Measurements from ENCODE around the gene JAKMIP1.

Gene JAKMIP1

GRCh38 chr4:6114601-6115000 is 85.7 kb downstream of the JAKMIP1 start:
- DNase-seq, result no peak

DNA sequence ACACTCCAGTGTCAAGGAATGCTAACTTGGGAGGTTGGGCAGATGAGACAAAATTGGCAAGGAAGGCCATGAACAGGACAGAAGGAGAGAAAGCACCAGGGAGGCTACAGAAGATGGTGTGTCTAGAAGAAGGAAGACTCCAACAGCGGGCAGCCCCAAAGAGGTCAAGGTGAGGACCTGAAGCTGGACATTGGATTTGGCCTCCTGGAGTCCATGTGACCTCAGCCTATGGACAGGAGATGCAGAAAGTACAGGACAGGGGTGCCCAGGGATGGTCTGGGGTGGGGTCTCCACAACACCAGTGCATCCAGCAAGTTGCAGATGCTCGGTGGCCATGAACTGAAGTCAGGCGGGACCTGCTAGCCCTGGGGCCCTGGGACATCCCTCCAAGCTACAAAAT is 86.2 kb downstream of the JAKMIP1 start:
- DNase-seq, result no peak

GRCh38 chr4:6113641-6114040 is 86.7 kb downstream of the JAKMIP1 start:
- no peak for DNase-seq

GRCh38 chr4:6112606-6113290 is 87.6 kb downstream of the JAKMIP1 start:
- DNase-seq, result no peak

DNA sequence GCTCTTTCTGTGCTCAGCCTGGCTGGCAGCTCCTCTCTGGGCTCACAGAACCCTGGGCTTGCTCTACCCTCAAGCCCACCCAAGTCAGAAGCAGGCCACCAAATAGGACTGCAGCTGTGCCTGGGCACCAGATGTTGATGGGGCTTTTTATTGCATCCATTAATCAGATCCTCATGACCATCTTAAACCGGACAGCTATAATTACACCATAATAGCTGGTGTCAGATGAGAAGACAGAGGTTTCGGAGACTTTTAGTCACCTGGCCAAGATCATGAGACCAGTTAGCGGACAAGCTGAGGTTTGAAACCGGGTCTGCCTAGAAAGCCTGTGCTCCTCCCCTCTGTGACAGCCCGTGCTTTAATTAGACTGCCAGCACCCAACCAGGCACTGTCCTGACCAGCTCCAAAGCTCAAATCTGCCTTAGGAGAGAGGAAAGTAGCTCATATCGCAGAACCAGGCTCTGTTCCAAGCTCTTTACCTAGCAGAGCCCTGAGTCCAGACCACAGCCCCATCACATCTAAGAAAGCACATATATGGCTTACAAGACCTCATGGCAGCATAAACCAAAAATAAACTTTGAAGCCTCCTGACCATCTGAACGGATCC is 88.9 kb downstream of the JAKMIP1 start:
- no peak for DNase-seq

DNA sequence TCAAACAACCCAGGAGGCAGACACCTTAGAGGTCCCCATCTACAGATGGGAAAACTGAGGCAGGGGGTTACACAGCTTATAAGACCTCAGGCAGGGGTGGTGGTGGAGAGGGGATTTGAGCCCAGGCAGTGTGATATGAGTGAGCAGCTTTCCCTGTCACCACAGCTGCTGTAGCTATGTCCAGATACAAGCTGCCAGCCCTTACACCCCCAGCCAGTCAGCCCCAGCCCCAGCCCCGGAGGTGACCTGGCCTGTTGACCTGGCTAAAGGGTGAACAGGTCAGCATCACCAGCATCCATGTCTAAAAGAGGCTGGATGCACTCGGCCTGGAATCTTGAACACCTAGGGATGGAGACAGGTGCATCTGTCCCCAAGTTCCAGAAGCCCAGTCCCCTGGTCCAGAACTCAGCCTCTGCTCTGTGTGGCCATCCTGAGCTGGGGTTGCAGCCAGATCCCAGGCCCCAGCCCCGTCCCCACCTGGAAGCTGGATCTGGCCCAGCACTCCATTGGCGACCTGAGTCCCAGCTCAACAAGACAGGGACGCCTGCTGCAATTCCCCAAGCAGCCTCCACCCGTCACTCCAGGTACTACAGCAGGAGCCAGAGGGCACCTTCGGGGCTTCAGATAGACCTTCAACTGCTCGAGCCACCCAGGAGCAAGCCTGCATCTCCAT is 89.5 kb downstream of the JAKMIP1 start:
- no peak for DNase-seq

DNA sequence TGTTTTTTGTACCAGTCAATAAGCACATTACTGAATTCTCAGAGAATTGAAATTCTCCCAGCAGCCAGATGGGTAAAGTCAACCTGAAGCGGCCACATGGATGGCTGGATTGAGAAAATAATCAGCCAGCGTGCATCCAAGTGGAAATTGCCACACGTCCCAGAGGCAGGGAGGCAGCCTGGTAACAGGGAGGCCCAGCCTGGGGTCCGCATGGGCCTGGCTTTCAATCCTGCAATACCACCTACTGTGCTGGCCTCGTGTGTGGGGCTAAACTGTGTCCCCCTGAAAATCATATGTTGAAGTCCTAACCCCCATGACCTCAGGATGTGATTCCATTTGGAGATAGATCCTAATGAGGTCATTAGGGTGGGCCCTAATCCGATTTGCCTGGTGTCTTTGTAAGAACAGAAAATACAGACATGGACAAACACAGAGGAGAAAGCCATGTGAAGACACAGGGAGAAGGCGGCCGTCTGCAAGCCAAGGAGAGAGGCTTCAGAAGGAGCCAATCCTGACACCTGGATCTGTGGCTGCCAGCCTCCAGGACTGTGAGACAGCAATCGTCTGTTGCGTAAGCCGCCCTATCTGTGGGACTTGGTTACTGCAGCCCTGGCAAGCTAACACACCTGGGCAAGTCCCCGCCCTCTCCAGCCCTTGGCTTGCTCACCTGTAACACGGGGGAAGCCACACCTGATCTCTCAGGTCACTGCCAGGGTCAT is 90.3 kb downstream of the JAKMIP1 start:
- peak; percentile 96 for DNase-seq

DNA sequence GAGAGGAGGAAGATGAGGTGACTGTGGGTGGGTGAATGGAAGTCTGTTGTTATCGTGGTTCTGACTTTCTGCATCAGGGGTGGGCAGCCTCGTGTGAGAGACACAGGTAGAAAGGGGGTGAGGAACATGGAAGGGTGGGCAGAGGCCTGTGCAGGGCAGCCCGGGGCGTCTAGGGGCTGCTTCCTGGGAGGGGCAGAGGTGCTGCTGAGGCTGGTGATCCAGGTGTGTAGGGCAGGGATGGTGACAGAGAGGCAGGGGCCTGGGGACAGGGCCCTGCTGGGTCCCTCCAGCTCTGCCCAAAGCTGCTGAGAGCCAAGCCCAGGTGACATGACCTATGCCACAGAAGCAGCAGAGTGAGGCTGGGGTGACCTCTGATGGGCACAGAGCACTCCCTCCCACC is 92.5 kb downstream of the JAKMIP1 start:
- no peak for DNase-seq

DNA sequence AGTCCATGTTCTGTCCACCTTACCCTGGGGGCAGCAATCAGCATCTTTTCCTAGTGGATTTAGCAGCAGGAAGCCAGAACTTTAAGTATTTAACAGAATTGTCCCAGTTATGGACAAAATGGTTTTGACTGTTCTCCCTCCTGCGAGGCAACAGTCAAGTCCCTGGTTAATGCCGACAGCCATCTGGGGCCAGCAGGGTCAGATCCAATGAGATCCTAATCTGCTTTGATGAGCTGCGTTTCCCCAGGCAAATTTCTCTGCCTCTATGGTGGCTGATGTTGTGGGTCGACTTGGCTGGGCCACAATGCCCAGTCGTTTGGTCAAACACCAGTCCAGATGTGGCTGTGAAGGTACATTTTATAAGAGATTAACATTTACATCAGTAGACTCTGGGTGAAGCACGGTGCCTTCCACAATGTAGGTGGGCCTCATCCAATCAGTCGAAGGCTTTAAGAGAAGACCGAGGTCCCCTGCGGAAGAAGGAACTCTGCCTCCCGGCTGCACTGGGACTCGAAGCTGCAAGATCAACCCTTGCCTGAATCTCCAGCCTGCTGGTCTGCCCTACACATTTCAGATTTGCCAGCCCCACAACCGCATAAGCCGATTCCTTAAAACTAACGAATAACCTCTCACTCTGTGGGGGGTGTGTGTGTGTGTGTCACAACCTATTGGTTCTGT is 93.1 kb downstream of the JAKMIP1 start:
- DNase-seq, result no peak

DNA sequence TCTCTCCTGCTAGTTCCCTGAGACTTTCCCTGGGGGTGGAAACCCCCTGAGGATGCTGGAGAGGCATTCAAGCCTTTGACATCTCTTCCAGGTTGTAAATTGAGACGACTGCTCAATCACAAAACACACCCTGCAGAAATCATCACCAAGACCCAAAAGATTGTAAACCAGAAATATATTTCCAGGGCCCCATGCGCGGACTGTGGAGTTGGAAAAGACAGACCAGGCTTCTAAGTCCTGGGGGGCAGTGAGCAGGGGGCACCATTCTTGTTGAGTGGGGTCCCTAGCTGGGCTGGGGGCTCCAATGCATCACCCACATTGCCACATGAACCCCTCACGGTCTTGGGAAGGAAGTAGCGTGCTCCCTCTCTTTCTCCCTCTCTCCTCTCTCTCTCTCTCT is 94.2 kb downstream of the JAKMIP1 start:
- no peak for DNase-seq

DNA sequence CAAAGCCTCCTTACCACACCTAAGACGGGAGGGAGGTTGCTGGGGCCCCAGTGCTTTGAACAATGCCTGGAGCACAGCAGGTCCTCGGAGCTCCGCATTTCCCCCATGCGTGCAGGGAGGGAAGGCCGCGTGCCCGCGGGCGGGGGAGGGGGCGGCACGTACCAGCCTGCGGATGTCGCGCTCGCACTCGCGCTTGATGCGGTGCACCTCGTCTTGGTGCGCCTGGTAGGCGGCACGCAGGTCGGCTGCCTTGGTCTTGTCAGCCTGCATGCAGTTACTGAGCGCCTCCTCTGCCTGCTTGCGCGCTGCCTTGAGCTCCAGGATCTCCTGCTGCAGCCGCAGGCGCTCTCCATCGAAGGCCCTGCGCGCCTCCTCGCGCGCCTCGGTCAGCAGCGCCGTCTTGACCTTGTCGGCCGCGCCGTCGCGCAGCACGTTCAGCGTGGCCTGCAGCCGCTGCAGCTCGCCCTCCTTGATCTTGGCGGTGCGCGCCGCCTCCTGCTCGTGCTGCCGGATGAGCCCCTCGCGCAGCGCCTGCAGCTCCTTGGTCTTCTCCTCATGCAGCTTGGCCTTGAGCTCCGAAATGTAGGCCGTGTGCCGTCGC is 94.9 kb downstream of the JAKMIP1 start:
- DNase-seq, result no peak

DNA sequence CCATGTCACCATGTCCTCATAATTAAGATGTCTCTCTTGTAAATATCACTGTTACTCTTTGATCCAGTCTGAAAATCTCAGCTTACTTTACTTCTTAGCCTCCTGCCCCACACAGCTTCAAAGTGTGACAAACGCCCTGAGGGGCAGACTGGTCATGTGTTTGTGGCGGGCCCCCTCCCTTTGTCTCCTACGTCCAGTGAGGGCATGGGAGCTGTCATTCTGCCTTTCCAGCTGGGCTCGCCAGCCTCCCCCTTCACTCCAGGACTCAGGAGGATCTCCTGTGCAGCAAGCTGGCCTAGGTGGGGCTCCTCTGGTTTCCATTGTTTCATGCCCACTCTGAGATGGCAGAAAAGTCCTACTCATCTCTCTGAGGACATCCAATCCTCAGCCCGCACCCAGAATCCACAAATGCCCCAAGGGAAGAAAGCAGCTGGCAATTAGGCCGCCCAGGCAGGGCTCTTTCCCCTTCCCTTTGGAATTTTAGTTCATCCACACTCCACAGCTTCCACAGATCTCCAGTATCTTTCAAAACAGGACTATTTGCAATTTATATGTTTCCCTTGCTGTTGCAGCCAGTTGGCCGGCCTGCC is 95.7 kb downstream of the JAKMIP1 start:
- DNase-seq, result no peak

DNA sequence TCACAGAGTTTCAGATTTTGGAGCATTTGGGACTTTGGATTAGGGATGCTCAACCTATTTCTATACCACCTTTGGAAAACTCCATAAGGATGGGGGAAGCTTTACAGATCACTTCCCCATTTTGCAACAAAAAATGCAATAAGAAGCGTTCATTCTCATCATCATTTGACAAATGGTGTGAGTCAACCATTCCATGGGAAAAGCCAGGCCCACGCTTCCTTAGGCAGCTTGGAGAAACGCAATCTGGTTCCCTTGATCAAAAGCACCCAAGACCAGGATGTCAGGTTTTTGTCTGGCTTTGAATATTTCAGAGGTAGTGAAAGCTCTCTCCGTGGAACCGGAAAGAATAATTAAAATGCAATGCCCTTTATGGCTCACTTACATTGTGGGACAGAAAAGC is 102.8 kb downstream of the JAKMIP1 start:
- DNase-seq, result no peak

DNA sequence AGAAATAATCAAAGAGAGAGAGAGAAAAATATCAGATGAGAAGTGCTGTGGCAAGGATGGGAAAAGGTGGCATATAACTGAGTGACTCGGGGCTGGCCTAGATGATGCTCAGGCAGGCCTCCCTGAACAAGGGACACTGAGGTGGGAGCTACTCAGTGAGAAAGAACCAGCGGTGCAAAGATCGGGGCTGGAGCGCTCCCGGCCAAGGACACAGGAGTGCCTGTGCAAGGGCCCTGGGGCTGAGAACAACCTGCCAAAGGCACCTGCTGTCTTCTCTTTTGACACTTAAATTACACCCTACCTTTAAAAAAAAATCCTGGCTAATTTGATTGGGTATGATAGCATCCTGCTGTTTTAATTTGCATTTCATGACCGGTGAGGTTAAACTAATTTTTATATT is 104.5 kb downstream of the JAKMIP1 start:
- DNase-seq, result no peak

DNA sequence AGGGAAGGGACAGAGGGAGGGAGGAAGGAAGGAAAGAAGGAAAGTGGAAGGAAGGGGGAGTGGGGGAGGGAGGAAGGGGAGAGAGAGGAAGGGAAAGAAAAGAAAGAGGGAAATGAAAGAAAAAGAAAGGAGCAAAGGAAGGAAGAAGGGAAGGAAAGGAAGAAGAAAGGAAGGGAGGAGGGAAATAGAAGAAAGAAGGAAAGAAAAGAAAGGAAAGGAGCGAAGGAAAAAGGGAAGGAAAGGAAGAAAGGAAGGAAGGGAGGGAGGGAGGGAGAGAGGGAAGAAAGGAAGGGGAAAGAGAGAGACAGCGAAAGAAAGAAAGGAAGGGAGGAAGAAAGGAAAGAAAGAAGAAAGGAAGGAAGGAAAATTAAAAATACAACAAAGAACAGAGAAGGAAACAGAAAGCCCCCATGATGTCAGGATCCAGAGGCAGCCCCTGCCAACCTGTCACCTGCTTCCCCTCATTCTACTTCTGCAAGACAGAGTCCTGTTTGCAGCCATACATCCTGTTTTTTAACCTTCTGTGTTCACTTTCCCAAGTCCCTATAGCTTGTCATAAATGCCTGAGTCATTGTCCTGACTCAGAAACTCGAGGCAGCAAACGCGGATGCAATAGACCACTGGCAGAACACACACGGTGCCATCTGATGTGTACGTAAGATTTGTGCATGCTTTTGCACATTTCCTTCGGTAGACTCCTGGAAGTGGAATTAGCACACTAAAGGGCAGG is 105.2 kb downstream of the JAKMIP1 start:
- peak; percentile 83 for DNase-seq

DNA sequence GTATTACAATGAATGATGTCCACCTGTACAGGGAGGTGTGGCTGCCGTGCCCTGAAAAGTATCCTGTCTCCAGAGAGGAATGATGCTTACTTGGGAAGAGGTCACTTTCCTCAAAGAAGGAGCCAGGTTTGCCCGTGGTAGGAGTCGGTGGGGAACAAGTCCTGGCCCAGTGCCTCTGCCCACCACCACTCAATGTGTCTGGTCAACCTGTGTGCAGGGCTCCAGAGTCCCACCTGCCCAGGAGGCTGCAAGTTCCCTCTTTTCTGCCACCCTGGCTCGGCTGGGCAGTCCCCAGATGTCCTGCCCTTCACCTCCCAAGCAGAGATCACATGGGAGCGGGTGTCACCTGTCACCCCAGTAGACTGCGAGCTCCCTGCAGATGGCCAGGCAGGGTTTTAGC is 106.7 kb downstream of the JAKMIP1 start:
- DNase-seq, result no peak

DNA sequence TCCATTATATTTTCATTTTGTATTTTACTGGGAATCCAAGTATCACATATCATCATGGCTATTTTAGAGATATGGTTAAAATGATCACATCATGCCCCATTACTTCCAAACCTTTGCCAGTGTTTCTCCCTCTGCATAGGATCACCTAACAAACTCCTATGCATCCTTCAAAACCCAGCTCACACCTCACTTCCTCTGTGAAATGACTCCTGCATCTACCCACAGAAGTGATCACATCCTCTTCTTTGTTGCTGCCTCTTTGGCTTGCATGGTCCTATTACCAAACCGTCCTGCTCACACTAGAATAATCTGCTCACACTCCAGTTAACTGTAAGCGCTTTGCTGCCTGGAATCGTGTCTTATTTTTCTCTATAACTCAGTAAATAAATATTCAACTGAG is 107.4 kb downstream of the JAKMIP1 start:
- DNase-seq, result no peak

DNA sequence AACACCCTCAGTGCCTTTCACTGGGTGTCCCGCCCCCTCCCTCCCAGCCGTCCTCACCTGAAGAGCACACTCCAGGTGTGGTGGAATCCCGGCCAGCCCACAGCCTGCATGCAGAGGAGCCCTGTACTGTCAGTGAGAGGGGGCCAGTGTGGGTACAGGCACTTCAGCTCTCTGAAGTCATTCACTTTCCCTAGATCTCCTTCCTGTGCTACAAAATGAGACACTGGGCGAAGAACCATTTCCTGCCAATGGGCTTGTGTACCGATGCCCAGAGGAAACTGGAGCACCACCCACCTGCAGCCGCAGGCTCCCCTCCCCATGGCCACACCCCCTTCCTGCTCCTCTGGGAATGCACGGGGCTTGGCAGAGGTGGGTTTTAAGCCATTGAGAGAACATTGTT is 108.2 kb downstream of the JAKMIP1 start:
- no peak for DNase-seq

GRCh38 chr4:6090931-6091330 is 109.4 kb downstream of the JAKMIP1 start:
- no peak for DNase-seq

- DNase-seq, result no peak
Measured at GRCh38 chr4:6088950-6089349, 111.4 kb downstream of the JAKMIP1 start.

DNA sequence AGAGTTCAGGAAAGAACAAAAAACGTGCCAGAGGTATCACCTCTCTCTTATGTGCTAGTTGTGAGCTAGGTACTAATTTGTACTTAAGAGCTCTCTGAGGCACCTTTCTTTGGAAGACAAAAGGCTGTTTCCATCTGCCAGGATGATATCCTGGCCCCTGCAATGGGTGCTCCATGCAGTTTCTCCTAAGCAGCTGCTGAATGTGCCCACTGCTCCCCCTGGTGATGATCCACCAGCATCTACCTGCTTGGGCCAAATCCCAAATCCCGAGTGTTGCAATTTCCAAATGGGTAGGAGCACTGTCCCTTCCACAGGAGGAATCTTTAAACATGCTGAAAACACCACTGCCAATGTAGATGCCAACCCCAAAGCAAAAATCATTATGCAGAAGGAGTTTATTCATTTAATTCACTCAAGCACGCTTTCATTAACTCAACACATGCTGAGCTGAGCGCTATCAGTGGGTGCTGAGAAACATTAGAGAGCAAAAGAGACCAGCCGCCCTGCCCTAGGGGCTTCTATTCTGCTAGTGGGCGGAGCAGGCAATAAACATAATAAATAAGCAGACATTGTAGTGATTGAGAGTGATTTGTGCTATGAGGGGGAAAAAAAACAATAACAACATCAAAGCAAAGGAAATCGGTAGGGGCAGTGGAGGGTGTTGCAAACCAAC is 112.5 kb downstream of the JAKMIP1 start:
- peak; percentile 90 for DNase-seq
